Ishikawa (cell line): ENCODE measurements around the gene MAFB.

ENCODE experiments used
- CEBPB ChIP-seq: IDR thresholded peaks from 2 replicates; pipeline ENCODE4 v1.6.1; 2012
- CREB1 ChIP-seq: IDR thresholded peaks from 2 replicates; pipeline ENCODE4 v1.6.1; 2012; ENCODE audit warnings: low read depth
- EGR1 ChIP-seq: IDR thresholded peaks from 2 replicates; pipeline ENCODE4 v1.6.1; 2012
- EP300 ChIP-seq: IDR thresholded peaks from 2 replicates; pipeline ENCODE4 v1.6.1; 2012; ENCODE audit warnings: borderline replicate concordance
- FOXM1 ChIP-seq: IDR thresholded peaks from 2 replicates; pipeline ENCODE4 v1.6.1; 2012; ENCODE audit warnings: low read depth, borderline replicate concordance
- MAX ChIP-seq: IDR thresholded peaks from 2 replicates; pipeline ENCODE4 v1.6.1; 2012
- NFIC ChIP-seq: IDR thresholded peaks from 2 replicates; pipeline ENCODE4 v1.6.1; 2012
- RAD21 ChIP-seq: IDR thresholded peaks from 2 replicates; pipeline ENCODE4 v1.6.1; 2012; ENCODE audit warnings: low read depth
- TAF1 ChIP-seq: IDR thresholded peaks from 2 replicates; pipeline ENCODE4 v1.6.1; 2012; ENCODE audit warnings: low read depth, mild to moderate bottlenecking
- TCF12 ChIP-seq: IDR thresholded peaks from 2 replicates; pipeline ENCODE4 v1.6.1; 2012; ENCODE audit warnings: low read depth
- TEAD4 ChIP-seq: IDR thresholded peaks from 2 replicates; pipeline ENCODE4 v1.6.1; 2012
- YY1 ChIP-seq: IDR thresholded peaks from 2 replicates; pipeline ENCODE4 v1.6.1; 2012; ENCODE audit warnings: low read depth
- ZBTB7A ChIP-seq: IDR thresholded peaks from 2 replicates; pipeline ENCODE4 v1.6.1; 2012; ENCODE audit warnings: low read depth
- TF ChIP-seq, protein P1 (sequence below): IDR thresholded peaks from 2 replicates; pipeline ENCODE4 v1.6.1; 2012
- TF ChIP-seq, protein P2 (sequence below): IDR thresholded peaks from 2 replicates; pipeline ENCODE4 v1.6.1; 2012; ENCODE audit warnings: low read depth, mild to moderate bottlenecking

MAFB gene

DNA sequence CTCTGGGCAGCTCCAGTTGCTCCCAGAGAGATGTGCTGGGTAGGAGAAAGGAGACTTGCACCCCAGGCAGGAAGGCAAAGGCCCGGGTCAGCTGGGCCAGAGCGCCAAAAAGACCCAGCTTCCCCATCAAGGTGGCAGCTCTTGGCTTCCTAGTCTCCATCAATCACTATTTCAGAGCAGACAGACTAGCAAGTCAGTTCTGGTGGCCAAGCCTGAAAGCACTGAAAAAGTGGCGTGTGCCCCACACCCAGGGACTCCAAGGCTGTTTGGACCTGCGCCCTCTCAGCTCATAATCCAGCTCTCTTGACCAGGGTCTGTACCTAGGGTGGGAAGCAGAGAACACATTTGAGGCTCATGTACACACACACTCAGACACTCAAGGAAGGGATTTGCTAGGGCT is 3.7 kb downstream of the MAFB start:
- no peak for TF ChIP-seq ZBTB7A
- TF ChIP-seq, protein P1, sequence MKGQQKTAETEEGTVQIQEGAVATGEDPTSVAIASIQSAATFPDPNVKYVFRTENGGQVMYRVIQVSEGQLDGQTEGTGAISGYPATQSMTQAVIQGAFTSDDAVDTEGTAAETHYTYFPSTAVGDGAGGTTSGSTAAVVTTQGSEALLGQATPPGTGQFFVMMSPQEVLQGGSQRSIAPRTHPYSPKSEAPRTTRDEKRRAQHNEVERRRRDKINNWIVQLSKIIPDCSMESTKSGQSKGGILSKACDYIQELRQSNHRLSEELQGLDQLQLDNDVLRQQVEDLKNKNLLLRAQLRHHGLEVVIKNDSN = no peak
- TF ChIP-seq TAF1 = no peak
- no peak for TF ChIP-seq YY1
- TF ChIP-seq, protein P2, sequence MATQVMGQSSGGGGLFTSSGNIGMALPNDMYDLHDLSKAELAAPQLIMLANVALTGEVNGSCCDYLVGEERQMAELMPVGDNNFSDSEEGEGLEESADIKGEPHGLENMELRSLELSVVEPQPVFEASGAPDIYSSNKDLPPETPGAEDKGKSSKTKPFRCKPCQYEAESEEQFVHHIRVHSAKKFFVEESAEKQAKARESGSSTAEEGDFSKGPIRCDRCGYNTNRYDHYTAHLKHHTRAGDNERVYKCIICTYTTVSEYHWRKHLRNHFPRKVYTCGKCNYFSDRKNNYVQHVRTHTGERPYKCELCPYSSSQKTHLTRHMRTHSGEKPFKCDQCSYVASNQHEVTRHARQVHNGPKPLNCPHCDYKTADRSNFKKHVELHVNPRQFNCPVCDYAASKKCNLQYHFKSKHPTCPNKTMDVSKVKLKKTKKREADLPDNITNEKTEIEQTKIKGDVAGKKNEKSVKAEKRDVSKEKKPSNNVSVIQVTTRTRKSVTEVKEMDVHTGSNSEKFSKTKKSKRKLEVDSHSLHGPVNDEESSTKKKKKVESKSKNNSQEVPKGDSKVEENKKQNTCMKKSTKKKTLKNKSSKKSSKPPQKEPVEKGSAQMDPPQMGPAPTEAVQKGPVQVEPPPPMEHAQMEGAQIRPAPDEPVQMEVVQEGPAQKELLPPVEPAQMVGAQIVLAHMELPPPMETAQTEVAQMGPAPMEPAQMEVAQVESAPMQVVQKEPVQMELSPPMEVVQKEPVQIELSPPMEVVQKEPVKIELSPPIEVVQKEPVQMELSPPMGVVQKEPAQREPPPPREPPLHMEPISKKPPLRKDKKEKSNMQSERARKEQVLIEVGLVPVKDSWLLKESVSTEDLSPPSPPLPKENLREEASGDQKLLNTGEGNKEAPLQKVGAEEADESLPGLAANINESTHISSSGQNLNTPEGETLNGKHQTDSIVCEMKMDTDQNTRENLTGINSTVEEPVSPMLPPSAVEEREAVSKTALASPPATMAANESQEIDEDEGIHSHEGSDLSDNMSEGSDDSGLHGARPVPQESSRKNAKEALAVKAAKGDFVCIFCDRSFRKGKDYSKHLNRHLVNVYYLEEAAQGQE = no peak
- no peak for TF ChIP-seq FOXM1

GRCh38 chr20:40683894-40684268 is 5.2 kb downstream of the MAFB start:
- TF ChIP-seq MAX (no peak), CREB1 (no peak), ZBTB7A (no peak), TEAD4 (no peak), NFIC (no peak), RAD21 (no peak), EGR1 (no peak), TCF12 (no peak), TAF1 (no peak), YY1 (no peak), CEBPB (no peak), FOXM1 (no peak), EP300 (no peak)
- TF ChIP-seq, protein P2 = no peak
- TF ChIP-seq, protein P1 = no peak

- TF ChIP-seq, protein P1 = no peak
- TF ChIP-seq ZBTB7A (no peak), TAF1 (no peak), FOXM1 (no peak), CEBPB (no peak), TCF12 (no peak), TEAD4 (no peak), CREB1 (no peak), EP300 (no peak), NFIC (no peak), YY1 (no peak), RAD21 (no peak), EGR1 (no peak)
Observed at GRCh38 chr20:40683221-40683893, 5.7 kb downstream of the MAFB start.

GRCh38 chr20:40682104-40682981 is 6.7 kb downstream of the MAFB start:
- no peak for TF ChIP-seq TCF12
- TF ChIP-seq RAD21 = no peak
- TF ChIP-seq NFIC = no peak
- no peak for TF ChIP-seq EGR1
- TF ChIP-seq CEBPB = no peak
- no peak for TF ChIP-seq TAF1
- no peak for TF ChIP-seq MAX
- TF ChIP-seq, protein P1 = no peak
- TF ChIP-seq EP300 = no peak
- TF ChIP-seq, protein P2 = no peak
- TF ChIP-seq ZBTB7A = no peak
- TF ChIP-seq TEAD4 = no peak
- no peak for TF ChIP-seq YY1
